ENCODE data around the gene ATPAF1. TPM values are rescaled to one million over a fixed set of nuclear protein-coding genes. Genes with fewer than 3 reads are reported as not detected.

Gene ATPAF1
- total RNA-seq, 3 donors from 2014 or later, result 35.7 to 42.5 (median 39.3) TPM

- H3K4me3 Mint-ChIP-seq, result no peak overlapping the region
- DNase-seq (no peak), ATAC-seq (no peak)
- no peaks in the 10 kb centered on the region for H3K27me3 Mint-ChIP-seq (ENCODE audit: low read depth)
- peaks cover 5% of the 10 kb centered on the region for H3K9me3 Mint-ChIP-seq
- H3K36me3 Mint-ChIP-seq (ENCODE audit: insufficient read depth), result peaks cover 39% of the 10 kb centered on the region
- H3K4me1 Mint-ChIP-seq (ENCODE audit: low read depth), result peaks cover 2% of the 10 kb centered on the region
Measured at GRCh38 chr1:46647611-46648010, 20.6 kb downstream of the ATPAF1 start.

GRCh38 chr1:46646844-46647243 lies 21.3 kb downstream of the ATPAF1 start:
- Mint-ChIP-seq H3K4me1 (ENCODE audit: low read depth) (peaks cover 2% of the 10 kb centered on the region), H3K9me3 (peaks cover 5% of the 10 kb centered on the region), H3K27me3 (ENCODE audit: low read depth) (no peaks in the 10 kb centered on the region), H3K36me3 (ENCODE audit: insufficient read depth) (peaks cover 36% of the 10 kb centered on the region), H3K4me3 (no peak overlapping the region)
- DNase-seq, result no peak
- ATAC-seq, result no peak

GRCh38 chr1:46646331-46646730 lies 21.8 kb downstream of the ATPAF1 start:
- DNase-seq, result no peak
- H3K9me3 Mint-ChIP-seq, result peaks cover 5% of the 10 kb centered on the region
- H3K27me3 Mint-ChIP-seq (ENCODE audit: low read depth), result no peaks in the 10 kb centered on the region
- no peak overlapping the region for H3K4me3 Mint-ChIP-seq
- peaks cover 40% of the 10 kb centered on the region for H3K36me3 Mint-ChIP-seq (ENCODE audit: insufficient read depth)
- no peak for ATAC-seq
- H3K4me1 Mint-ChIP-seq (ENCODE audit: low read depth), result peaks cover 2% of the 10 kb centered on the region

GRCh38 chr1:46645815-46646214 lies 22.3 kb downstream of the ATPAF1 start:
- no peak for DNase-seq
- Mint-ChIP-seq H3K36me3 (ENCODE audit: insufficient read depth) (peaks cover 42% of the 10 kb centered on the region), H3K4me1 (ENCODE audit: low read depth) (peaks cover 2% of the 10 kb centered on the region), H3K27me3 (ENCODE audit: low read depth) (no peaks in the 10 kb centered on the region), H3K4me3 (no peak overlapping the region), H3K9me3 (peaks cover 5% of the 10 kb centered on the region)
- ATAC-seq, result no peak

- Mint-ChIP-seq H3K36me3 (ENCODE audit: insufficient read depth) (peaks cover 35% of the 10 kb centered on the region), H3K9me3 (no peaks in the 10 kb centered on the region), H3K4me3 (no peak overlapping the region), H3K4me1 (ENCODE audit: low read depth) (peaks cover 2% of the 10 kb centered on the region), H3K27me3 (ENCODE audit: low read depth) (no peaks in the 10 kb centered on the region)
- no peak for DNase-seq
- ATAC-seq, result no peak
Measured at GRCh38 chr1:46643368-46643775, 24.8 kb downstream of the ATPAF1 start.

- Mint-ChIP-seq H3K36me3 (ENCODE audit: insufficient read depth) (peaks cover 31% of the 10 kb centered on the region), H3K4me3 (no peak overlapping the region), H3K27me3 (ENCODE audit: low read depth) (no peaks in the 10 kb centered on the region), H3K4me1 (ENCODE audit: low read depth) (peaks cover under 1% of the 10 kb centered on the region), H3K9me3 (no peaks in the 10 kb centered on the region)
- DNase-seq (no peak), ATAC-seq (no peak)
Measured at GRCh38 chr1:46642115-46642680, 26.0 kb downstream of the ATPAF1 start.

- Mint-ChIP-seq H3K4me3 (no peak overlapping the region), H3K36me3 (ENCODE audit: insufficient read depth) (peaks cover 39% of the 10 kb centered on the region), H3K27me3 (ENCODE audit: low read depth) (no peaks in the 10 kb centered on the region), H3K4me1 (ENCODE audit: low read depth) (no peaks in the 10 kb centered on the region), H3K9me3 (no peaks in the 10 kb centered on the region)
- ATAC-seq, result no peak
- DNase-seq, result no peak
Measured at GRCh38 chr1:46639547-46639946, 28.6 kb downstream of the ATPAF1 start.

- Mint-ChIP-seq H3K36me3 (ENCODE audit: insufficient read depth) (peaks cover 42% of the 10 kb centered on the region), H3K4me1 (ENCODE audit: low read depth) (no peaks in the 10 kb centered on the region), H3K27me3 (ENCODE audit: low read depth) (no peaks in the 10 kb centered on the region), H3K9me3 (no peaks in the 10 kb centered on the region), H3K4me3 (no peak overlapping the region)
- no peak for ATAC-seq
- DNase-seq, result no peak
Measured at GRCh38 chr1:46638921-46639320, 29.2 kb downstream of the ATPAF1 start.

GRCh38 chr1:46637444-46638083 lies 30.6 kb downstream of the ATPAF1 start:
- no peaks in the 10 kb centered on the region for H3K27me3 Mint-ChIP-seq (ENCODE audit: low read depth)
- DNase-seq, result no peak
- no peak overlapping the region for H3K4me3 Mint-ChIP-seq
- no peaks in the 10 kb centered on the region for H3K9me3 Mint-ChIP-seq
- ATAC-seq, result no peak
- no peaks in the 10 kb centered on the region for H3K4me1 Mint-ChIP-seq (ENCODE audit: low read depth)
- H3K36me3 Mint-ChIP-seq (ENCODE audit: insufficient read depth), result peaks cover 43% of the 10 kb centered on the region

GRCh38 chr1:46635205-46635604 lies 33.0 kb downstream of the ATPAF1 start:
- no peak for DNase-seq
- Mint-ChIP-seq H3K9me3 (no peaks in the 10 kb centered on the region), H3K36me3 (ENCODE audit: insufficient read depth) (peaks cover 33% of the 10 kb centered on the region), H3K4me3 (no peak overlapping the region), H3K4me1 (ENCODE audit: low read depth) (no peaks in the 10 kb centered on the region), H3K27me3 (ENCODE audit: low read depth) (no peaks in the 10 kb centered on the region)
- ATAC-seq, result no peak

- DNase-seq, result no peak
- H3K36me3 Mint-ChIP-seq (ENCODE audit: insufficient read depth), result peaks cover 22% of the 10 kb centered on the region
- no peak for ATAC-seq
- no peaks in the 10 kb centered on the region for H3K27me3 Mint-ChIP-seq (ENCODE audit: low read depth)
- no peak overlapping the region for H3K4me3 Mint-ChIP-seq
- no peaks in the 10 kb centered on the region for H3K9me3 Mint-ChIP-seq
- no peaks in the 10 kb centered on the region for H3K4me1 Mint-ChIP-seq (ENCODE audit: low read depth)
Measured at GRCh38 chr1:46630719-46631118, 37.4 kb downstream of the ATPAF1 start.

- H3K36me3 Mint-ChIP-seq (ENCODE audit: insufficient read depth), result peaks cover 4% of the 10 kb centered on the region
- ATAC-seq (no peak), DNase-seq (no peak)
- H3K27me3 Mint-ChIP-seq (ENCODE audit: low read depth), result no peaks in the 10 kb centered on the region
- no peaks in the 10 kb centered on the region for H3K9me3 Mint-ChIP-seq
- H3K4me3 Mint-ChIP-seq, result no peak overlapping the region
- H3K4me1 Mint-ChIP-seq (ENCODE audit: low read depth), result peaks cover 1% of the 10 kb centered on the region
Measured at GRCh38 chr1:46623743-46624644, 44.2 kb downstream of the ATPAF1 start.

- Mint-ChIP-seq H3K27me3 (ENCODE audit: low read depth) (no peaks in the 10 kb centered on the region), H3K4me1 (ENCODE audit: low read depth) (peaks cover 7% of the 10 kb centered on the region), H3K4me3 (no peak overlapping the region), H3K36me3 (ENCODE audit: insufficient read depth) (peaks cover 4% of the 10 kb centered on the region), H3K9me3 (no peaks in the 10 kb centered on the region)
- DNase-seq (no peak), ATAC-seq (no peak)
Measured at GRCh38 chr1:46622344-46622743, 45.8 kb downstream of the ATPAF1 start.

- ATAC-seq (no peak), DNase-seq (no peak)
- no peak overlapping the region for H3K4me3 Mint-ChIP-seq
- no peaks in the 10 kb centered on the region for H3K9me3 Mint-ChIP-seq
- H3K4me1 Mint-ChIP-seq (ENCODE audit: low read depth), result peaks cover 11% of the 10 kb centered on the region
- peaks cover 3% of the 10 kb centered on the region for H3K36me3 Mint-ChIP-seq (ENCODE audit: insufficient read depth)
- H3K27me3 Mint-ChIP-seq (ENCODE audit: low read depth), result no peaks in the 10 kb centered on the region
Measured at GRCh38 chr1:46621930-46622329, 46.2 kb downstream of the ATPAF1 start.

Measured in activated T-cell treated with anti-CD3 and anti-CD28 coated beads, Interleukin-2, amount 50 U/mL, for 4 hours (primary cell).